Lower leg skin (tissue), 4 donors: ENCODE measurements around the gene ATP5MK. TPM values are rescaled to one million over a fixed set of nuclear protein-coding genes. Genes with fewer than 3 reads are reported as not detected.

Experiments
- DNase-seq, 2 donors: peaks; one replicate each; pipeline ENCODE4 v3.0.0-alpha.2; 2019; ENCODE audit warnings: low spot score in 2 of 2
- H3K4me3 ChIP-seq: fragments of 200-600 bp; sonication (generic); 2 replicates; pipeline ENCODE4 v1.5.1; 2017; ENCODE audit warnings: mild to moderate bottlenecking, low read depth; ENCODE audit not compliant: poor library complexity, severe bottlenecking
- POLR2A ChIP-seq, 2 donors: fragments of 450-650 bp; IDR thresholded peaks; one replicate each; pipeline ENCODE4 v1.6.1; 2016 to 2017; ENCODE audit warnings: antibody characterized with exemption in 2 of 2, mild to moderate bottlenecking in 1 of 2, moderate library complexity in 1 of 2
- WGBS, 2 donors: methylation state at CpG; one replicate each; pipeline ENCODE4 v1.1.5; 2018; 5-methylcytosine and 5-hydroxymethylcytosine counted together
- intact Hi-C: fragments of 100-400 bp; cut with DNase I; formaldehyde crosslinking; loops from one replicate; pipeline ENCODE4 v1.15.0; 2023; ENCODE audit warnings: low total_unique reads
- total RNA-seq, 4 donors: library from RNA; depleted of rRNA; stranded (reverse); fragments of >200 nt; gene quantifications; one replicate each; pipeline ENCODE4 v1.1.0, GENCODE V29; 2016
- TF ChIP-seq, protein P1 (sequence below), 3 donors: fragments of 450-650 bp; IDR thresholded peaks; one replicate each; pipeline ENCODE4 v1.5.1; 2016; ENCODE audit warnings: antibody characterized with exemption in 3 of 3, mild to moderate bottlenecking in 3 of 3, moderate library complexity in 2 of 3

Gene ATP5MK
- total RNA-seq, 4 donors from 2014 or later: 56.0 to 222 (median 152) TPM

- DNase-seq: no peak
- intact Hi-C loops: no loop called here
- TF ChIP-seq, protein P1, sequence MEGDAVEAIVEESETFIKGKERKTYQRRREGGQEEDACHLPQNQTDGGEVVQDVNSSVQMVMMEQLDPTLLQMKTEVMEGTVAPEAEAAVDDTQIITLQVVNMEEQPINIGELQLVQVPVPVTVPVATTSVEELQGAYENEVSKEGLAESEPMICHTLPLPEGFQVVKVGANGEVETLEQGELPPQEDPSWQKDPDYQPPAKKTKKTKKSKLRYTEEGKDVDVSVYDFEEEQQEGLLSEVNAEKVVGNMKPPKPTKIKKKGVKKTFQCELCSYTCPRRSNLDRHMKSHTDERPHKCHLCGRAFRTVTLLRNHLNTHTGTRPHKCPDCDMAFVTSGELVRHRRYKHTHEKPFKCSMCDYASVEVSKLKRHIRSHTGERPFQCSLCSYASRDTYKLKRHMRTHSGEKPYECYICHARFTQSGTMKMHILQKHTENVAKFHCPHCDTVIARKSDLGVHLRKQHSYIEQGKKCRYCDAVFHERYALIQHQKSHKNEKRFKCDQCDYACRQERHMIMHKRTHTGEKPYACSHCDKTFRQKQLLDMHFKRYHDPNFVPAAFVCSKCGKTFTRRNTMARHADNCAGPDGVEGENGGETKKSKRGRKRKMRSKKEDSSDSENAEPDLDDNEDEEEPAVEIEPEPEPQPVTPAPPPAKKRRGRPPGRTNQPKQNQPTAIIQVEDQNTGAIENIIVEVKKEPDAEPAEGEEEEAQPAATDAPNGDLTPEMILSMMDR (IDR thresholded peaks at IDR 0.05): no peak
- no peak for TF ChIP-seq POLR2A (IDR thresholded peaks at IDR 0.05)
- 93 to 96% methylated on average over 5 of the region's 5 CpGs for WGBS, 2 donors
- no peak overlapping the region for H3K4me3 ChIP-seq
Measured at GRCh38 chr10:103429647-103430046, 33.4 kb upstream of the ATP5MK start.

- H3K4me3 ChIP-seq: no peak overlapping the region
- DNase-seq: no peak
- TF ChIP-seq, protein P1 (IDR thresholded peaks at IDR 0.05): no peak
- no peak for TF ChIP-seq POLR2A (IDR thresholded peaks at IDR 0.05)
- intact Hi-C loops: no loop called here
- 73 to 76% methylated on average over 5 of the region's 5 CpGs for WGBS, 2 donors
Measured at GRCh38 chr10:103428989-103429643, 32.8 kb upstream of the ATP5MK start.

DNA sequence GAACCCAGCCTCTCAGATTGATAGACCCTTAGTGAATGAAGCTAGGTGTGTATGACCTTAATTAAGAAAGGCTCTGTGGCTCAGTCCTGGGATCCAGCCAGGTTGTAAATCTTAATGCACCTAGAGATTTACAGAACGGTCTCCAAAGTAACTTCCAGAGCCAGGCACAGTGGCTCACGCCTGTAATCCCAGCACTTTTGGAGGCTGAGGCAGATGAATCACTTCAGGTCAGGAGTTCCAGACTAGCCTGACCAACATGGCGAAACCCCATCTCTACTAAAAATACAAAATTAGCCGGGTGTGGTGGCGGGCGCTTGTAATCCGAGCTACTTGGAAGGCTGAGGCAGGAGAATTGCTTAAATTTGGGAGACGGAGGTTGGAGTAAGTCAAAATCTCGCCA, 31.6 kb upstream of the ATP5MK start:
- no peak for TF ChIP-seq POLR2A (IDR thresholded peaks at IDR 0.05)
- TF ChIP-seq, protein P1 (IDR thresholded peaks at IDR 0.05): no peak

DNA sequence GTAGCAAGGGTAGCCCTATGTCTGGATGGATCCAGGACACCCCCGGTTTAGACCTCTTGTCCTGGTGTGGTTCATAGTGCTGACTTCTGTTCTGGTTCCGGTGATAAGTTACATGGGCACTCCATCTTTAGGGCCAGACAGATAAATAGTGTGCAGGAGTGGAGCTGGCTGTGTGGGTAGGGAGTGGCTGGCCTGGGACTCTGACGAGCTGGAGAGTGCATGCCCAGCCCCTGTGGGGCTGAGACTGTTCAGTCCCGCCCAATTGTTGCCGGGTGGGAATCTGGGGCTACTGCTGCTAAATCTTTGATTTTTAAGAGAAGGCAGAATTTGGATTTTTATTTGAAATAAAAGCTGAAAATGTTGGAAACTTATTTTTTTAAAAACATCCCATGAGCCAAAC, 27.5 kb upstream of the ATP5MK start:
- 66 to 81% methylated on average over 5 of the region's 5 CpGs for WGBS, 2 donors
- intact Hi-C loops: no loop called here
- no peak for TF ChIP-seq POLR2A (IDR thresholded peaks at IDR 0.05)
- TF ChIP-seq, protein P1 (IDR thresholded peaks at IDR 0.05): no peak
- no peak overlapping the region for H3K4me3 ChIP-seq
- no peak for DNase-seq

More for the DNA sequence above, 31.6 kb upstream of the ATP5MK start:
- DNase-seq: no peak
- no peak overlapping the region for H3K4me3 ChIP-seq
- 81 to 83% methylated on average over 9 of the region's 9 CpGs for WGBS, 2 donors
- intact Hi-C loops: no loop called here

DNA sequence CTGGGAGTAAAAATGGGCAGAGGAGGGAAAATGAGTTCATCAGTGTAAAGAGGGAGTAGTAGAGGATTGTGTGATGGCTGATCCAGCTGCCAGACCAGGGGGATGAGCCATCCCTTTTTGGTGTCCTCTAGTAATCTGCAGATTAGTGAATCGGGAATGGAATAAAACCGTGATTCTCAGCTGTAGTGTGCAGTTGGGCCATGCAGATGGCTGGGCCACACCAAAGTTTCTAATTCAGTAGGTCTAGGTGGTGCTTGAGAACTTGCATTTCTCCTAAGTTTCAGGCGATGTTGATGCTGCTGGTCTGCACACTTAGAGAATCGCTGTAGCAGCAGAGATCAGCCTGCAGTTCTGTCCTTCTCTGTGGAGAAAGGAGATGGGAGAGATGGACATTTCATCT, 22.8 kb upstream of the ATP5MK start:
- no peak for DNase-seq
- WGBS, 2 donors: 98% methylated on average over 4 of the region's 4 CpGs
- no peak overlapping the region for H3K4me3 ChIP-seq
- TF ChIP-seq POLR2A (IDR thresholded peaks at IDR 0.05): no peak
- TF ChIP-seq, protein P1 (IDR thresholded peaks at IDR 0.05): no peak
- intact Hi-C loops: loop anchor here (5.0 kb wide), 1 partner anchor 68 kb away; no protein-coding TSS in a partner anchor

- TF ChIP-seq, protein P1 (IDR thresholded peaks at IDR 0.05): no peak
- TF ChIP-seq POLR2A (IDR thresholded peaks at IDR 0.05): no peak
- H3K4me3 ChIP-seq: no peak overlapping the region
- DNase-seq: no peak
- WGBS, 2 donors: 82 to 88% methylated on average over 5 of the region's 5 CpGs
- intact Hi-C loops: loop anchor here (5.0 kb wide), 1 partner anchor 70 kb away; no protein-coding TSS in a partner anchor
Measured at GRCh38 chr10:103417601-103418000, 21.3 kb upstream of the ATP5MK start.
